Activated T-helper 17 cell treated with anti-CD3 and anti-CD28 coated beads, Interleukin-2, amount 50 U/mL, for 72 hours (primary cell): Measurements from ENCODE around the gene C13orf46. TPM values are rescaled to one million over a fixed set of nuclear protein-coding genes. Genes with fewer than 3 reads are reported as not detected.

Source experiments
- ATAC-seq: fragments of 150-1000 bp; cut with Tn5 transposase; replicated peaks from 2 replicates; pipeline ENCODE4 v1.10.0; 2021; ENCODE audit warnings: mild to moderate bottlenecking, moderate library complexity
- H3K27ac Mint-ChIP-seq: one replicate; pipeline ENCODE4 v1.8.0; 2022; ENCODE audit warnings: mixed read lengths
- H3K27me3 Mint-ChIP-seq: one replicate; pipeline ENCODE4 v1.8.0; 2022; ENCODE audit warnings: mixed read lengths
- H3K36me3 Mint-ChIP-seq: one replicate; pipeline ENCODE4 v1.8.0; 2022; ENCODE audit warnings: low read depth, mild to moderate bottlenecking, mixed read lengths
- H3K4me1 Mint-ChIP-seq: one replicate; pipeline ENCODE4 v1.8.0; 2022; ENCODE audit warnings: mixed read lengths
- H3K4me3 Mint-ChIP-seq: one replicate; pipeline ENCODE4 v1.8.0; 2022; ENCODE audit warnings: mild to moderate bottlenecking, mixed read lengths
- H3K9me3 Mint-ChIP-seq: one replicate; pipeline ENCODE4 v1.8.0; 2022; ENCODE audit warnings: mixed read lengths
- total RNA-seq, 2 donors: library from RNA; stranded (reverse); gene quantifications; one replicate each; pipeline ENCODE4 v1.2.3, GENCODE V29; 2022

C13orf46 gene
- total RNA-seq, 2 donors from 2014 or later = 1.3 to 3.9 TPM

GRCh38 chr13:113939129-113939943 lies 34.5 kb downstream of the C13orf46 start:
- H3K4me3 Mint-ChIP-seq = no peak overlapping the region
- ATAC-seq = no peak
- no peaks in the 10 kb centered on the region for H3K36me3 Mint-ChIP-seq
- no peak overlapping the region for H3K27ac Mint-ChIP-seq
- H3K9me3 Mint-ChIP-seq = no peaks in the 10 kb centered on the region
- H3K4me1 Mint-ChIP-seq = no peaks in the 10 kb centered on the region
- no peaks in the 10 kb centered on the region for H3K27me3 Mint-ChIP-seq

- ATAC-seq = no peak
- H3K9me3 Mint-ChIP-seq = no peaks in the 10 kb centered on the region
Observed at GRCh38 chr13:113938716-113939115, 35.2 kb downstream of the C13orf46 start.

GRCh38 chr13:113938246-113938645 lies 35.6 kb downstream of the C13orf46 start:
- no peaks in the 10 kb centered on the region for H3K27me3 Mint-ChIP-seq

More at GRCh38 chr13:113938716-113939115, 35.2 kb downstream of the C13orf46 start:
- Mint-ChIP-seq H3K27me3 (no peaks in the 10 kb centered on the region), H3K4me3 (no peak overlapping the region), H3K4me1 (no peaks in the 10 kb centered on the region), H3K36me3 (no peaks in the 10 kb centered on the region), H3K27ac (no peak overlapping the region)

DNA sequence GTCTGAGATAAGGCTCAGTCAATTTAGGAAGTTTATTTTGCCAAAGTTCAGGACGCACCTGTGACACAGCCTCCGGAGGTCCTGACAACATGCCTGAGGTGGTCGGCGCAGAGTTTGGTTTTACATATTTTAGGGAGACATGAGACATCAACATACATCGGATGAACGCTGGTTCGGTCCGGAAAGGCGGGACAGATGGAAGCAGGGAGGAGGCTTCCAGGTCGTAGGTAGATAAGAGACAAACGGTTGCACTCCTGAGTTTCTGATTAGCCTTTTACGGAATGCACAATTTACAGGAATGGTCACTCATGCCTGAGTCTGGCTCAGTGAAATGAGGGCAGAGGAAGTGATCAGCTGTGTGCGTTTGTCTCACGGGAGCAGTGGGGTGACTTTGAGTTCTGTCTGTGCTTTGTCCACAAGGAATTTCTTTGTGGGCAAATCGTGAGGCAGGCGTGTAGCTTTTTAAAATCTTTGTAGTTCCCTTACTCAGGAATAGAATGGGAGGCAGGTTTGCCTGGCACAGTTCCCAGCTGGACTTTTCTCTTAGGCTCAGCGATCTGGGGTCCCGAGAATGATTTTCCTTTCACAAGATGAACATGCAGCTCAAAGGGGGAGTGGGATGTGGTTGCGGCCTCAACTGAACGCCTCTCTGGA lies 36.2 kb downstream of the C13orf46 start:
- Mint-ChIP-seq H3K27ac (no peak overlapping the region), H3K9me3 (no peaks in the 10 kb centered on the region), H3K36me3 (no peaks in the 10 kb centered on the region), H3K4me3 (no peak overlapping the region), H3K4me1 (no peaks in the 10 kb centered on the region), H3K27me3 (no peaks in the 10 kb centered on the region)
- ATAC-seq = no peak

More at GRCh38 chr13:113938246-113938645, 35.6 kb downstream of the C13orf46 start:
- no peak overlapping the region for H3K27ac Mint-ChIP-seq
- no peak overlapping the region for H3K4me3 Mint-ChIP-seq
- H3K9me3 Mint-ChIP-seq = no peaks in the 10 kb centered on the region
- ATAC-seq = no peak
- no peaks in the 10 kb centered on the region for H3K4me1 Mint-ChIP-seq
- H3K36me3 Mint-ChIP-seq = no peaks in the 10 kb centered on the region

- peaks cover under 1% of the 10 kb centered on the region for H3K4me1 Mint-ChIP-seq
- ATAC-seq = no peak
- H3K36me3 Mint-ChIP-seq = no peaks in the 10 kb centered on the region
- no peak overlapping the region for H3K4me3 Mint-ChIP-seq
- H3K27me3 Mint-ChIP-seq = no peaks in the 10 kb centered on the region
- no peaks in the 10 kb centered on the region for H3K9me3 Mint-ChIP-seq
- H3K27ac Mint-ChIP-seq = no peak overlapping the region
Observed at GRCh38 chr13:113937073-113937472, 36.8 kb downstream of the C13orf46 start.

DNA sequence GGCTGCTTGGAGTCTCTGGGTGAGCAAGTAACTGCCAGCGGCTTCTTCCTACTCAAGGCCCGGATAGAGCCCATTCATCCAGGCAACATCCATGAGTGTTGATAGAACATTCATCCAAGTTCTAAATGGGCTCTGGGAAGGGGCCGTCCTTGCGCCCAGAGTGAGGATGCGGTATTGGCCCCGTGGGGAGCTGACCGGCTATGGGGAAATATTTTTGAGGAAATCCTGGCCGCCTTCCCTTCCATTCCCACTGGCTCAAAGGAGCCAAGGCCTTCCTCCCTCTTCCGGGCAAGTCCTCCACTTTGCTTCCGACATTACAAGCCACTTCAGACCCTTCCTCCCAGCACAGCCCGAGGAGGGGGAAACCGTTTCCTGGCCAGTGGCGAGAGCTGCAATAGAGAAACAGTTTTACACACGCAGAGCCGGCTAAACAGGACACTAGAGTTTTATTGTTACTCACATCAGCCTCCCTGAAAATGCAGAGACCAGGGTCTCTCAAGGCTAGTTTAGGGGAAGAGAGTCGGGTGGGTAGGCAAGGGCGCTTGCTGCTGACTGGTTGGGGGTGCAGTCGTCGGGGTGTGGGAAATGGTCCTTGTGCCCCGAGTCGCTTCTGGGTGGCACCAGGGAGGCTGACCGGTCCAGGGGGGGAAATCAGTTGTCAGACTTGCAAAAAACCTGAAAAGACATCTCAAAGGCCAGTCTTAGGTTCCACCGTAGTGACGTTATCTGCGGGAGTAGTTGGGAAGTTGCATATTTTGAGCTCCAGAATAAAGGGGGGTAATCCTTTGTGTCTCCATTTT lies 37.5 kb downstream of the C13orf46 start:
- no peaks in the 10 kb centered on the region for H3K9me3 Mint-ChIP-seq
- ATAC-seq = no peak
- H3K4me3 Mint-ChIP-seq = no peak overlapping the region
- H3K4me1 Mint-ChIP-seq = peaks cover 6% of the 10 kb centered on the region
- no peak overlapping the region for H3K27ac Mint-ChIP-seq
- no peaks in the 10 kb centered on the region for H3K36me3 Mint-ChIP-seq
- no peaks in the 10 kb centered on the region for H3K27me3 Mint-ChIP-seq

GRCh38 chr13:113935001-113935844 lies 38.7 kb downstream of the C13orf46 start:
- Mint-ChIP-seq H3K4me3 (no peak overlapping the region), H3K9me3 (no peaks in the 10 kb centered on the region), H3K36me3 (no peaks in the 10 kb centered on the region), H3K27ac (no peak overlapping the region), H3K4me1 (peaks cover 6% of the 10 kb centered on the region), H3K27me3 (no peaks in the 10 kb centered on the region)
- ATAC-seq = no peak

DNA sequence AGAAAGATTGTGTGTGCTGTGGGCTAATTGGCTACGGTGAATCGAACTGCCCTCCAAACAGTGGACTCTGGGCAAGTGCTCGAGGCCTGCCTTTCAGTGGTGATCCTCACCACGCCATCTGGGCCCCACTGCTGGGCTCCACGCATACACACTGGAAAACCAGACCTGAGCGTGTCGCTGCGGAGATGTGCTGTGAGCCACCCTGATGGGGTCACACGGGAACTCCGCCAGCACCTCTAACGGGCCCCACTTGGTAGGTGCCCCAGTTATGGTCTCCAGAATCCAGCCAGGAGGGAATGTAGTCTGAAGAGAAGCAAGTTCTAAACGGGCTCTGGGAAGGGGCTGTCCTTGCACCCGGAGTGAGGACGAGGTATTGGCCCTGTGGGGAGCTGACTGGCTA lies 39.3 kb downstream of the C13orf46 start:
- no peaks in the 10 kb centered on the region for H3K27me3 Mint-ChIP-seq
- no peak overlapping the region for H3K4me3 Mint-ChIP-seq
- ATAC-seq = no peak
- H3K27ac Mint-ChIP-seq = no peak overlapping the region
- H3K4me1 Mint-ChIP-seq = peaks cover 6% of the 10 kb centered on the region
- H3K9me3 Mint-ChIP-seq = no peaks in the 10 kb centered on the region
- no peaks in the 10 kb centered on the region for H3K36me3 Mint-ChIP-seq

DNA sequence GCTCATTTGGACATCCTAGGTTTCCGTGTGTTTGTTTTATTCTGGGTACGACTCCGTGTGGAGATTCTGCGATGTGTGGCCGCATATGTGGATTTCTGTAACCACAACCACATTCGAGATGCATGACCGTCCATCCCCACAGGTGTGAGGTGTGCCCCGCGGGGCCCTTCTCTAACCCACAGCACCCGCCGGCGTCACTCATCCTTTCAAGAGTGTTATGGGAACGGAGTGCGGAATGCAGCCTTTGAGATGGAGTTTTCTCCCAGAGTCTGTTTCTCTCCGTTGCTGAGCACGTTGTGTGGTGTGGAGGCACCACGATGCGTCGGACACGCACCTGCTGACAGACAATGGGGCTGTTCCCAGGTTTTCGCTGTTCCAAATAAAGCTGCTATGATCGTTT lies 40.0 kb downstream of the C13orf46 start:
- H3K9me3 Mint-ChIP-seq = no peaks in the 10 kb centered on the region
- H3K4me3 Mint-ChIP-seq = no peak overlapping the region
- no peak for ATAC-seq
- no peaks in the 10 kb centered on the region for H3K27me3 Mint-ChIP-seq
- H3K27ac Mint-ChIP-seq = no peak overlapping the region
- H3K4me1 Mint-ChIP-seq = peaks cover 6% of the 10 kb centered on the region
- H3K36me3 Mint-ChIP-seq = no peaks in the 10 kb centered on the region

- ATAC-seq = no peak
- Mint-ChIP-seq H3K36me3 (no peaks in the 10 kb centered on the region), H3K27me3 (no peaks in the 10 kb centered on the region), H3K4me3 (no peak overlapping the region), H3K4me1 (peaks cover 6% of the 10 kb centered on the region), H3K9me3 (no peaks in the 10 kb centered on the region), H3K27ac (no peak overlapping the region)
Observed at GRCh38 chr13:113931841-113932459, 41.9 kb downstream of the C13orf46 start.

- Mint-ChIP-seq H3K27me3 (no peaks in the 10 kb centered on the region), H3K4me1 (peaks cover 6% of the 10 kb centered on the region), H3K27ac (no peak overlapping the region), H3K4me3 (peak overlapping the region; percentile 25), H3K36me3 (no peaks in the 10 kb centered on the region), H3K9me3 (no peaks in the 10 kb centered on the region)
- ATAC-seq = peak; percentile 86
Observed at GRCh38 chr13:113930671-113931637, 42.9 kb downstream of the C13orf46 start.

- peaks cover 6% of the 10 kb centered on the region for H3K4me1 Mint-ChIP-seq
Observed at GRCh38 chr13:113929628-113930615, 44.0 kb downstream of the C13orf46 start.

More at GRCh38 chr13:113929628-113930615, 44.0 kb downstream of the C13orf46 start:
- H3K4me3 Mint-ChIP-seq = no peak overlapping the region
- no peaks in the 10 kb centered on the region for H3K36me3 Mint-ChIP-seq
- H3K9me3 Mint-ChIP-seq = no peaks in the 10 kb centered on the region
- H3K27ac Mint-ChIP-seq = no peak overlapping the region
- ATAC-seq = no peak
- peaks cover 5% of the 10 kb centered on the region for H3K27me3 Mint-ChIP-seq
